ENCODE results near the gene PSENEN.

The PSENEN gene, protein sequence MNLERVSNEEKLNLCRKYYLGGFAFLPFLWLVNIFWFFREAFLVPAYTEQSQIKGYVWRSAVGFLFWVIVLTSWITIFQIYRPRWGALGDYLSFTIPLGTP

DNA sequence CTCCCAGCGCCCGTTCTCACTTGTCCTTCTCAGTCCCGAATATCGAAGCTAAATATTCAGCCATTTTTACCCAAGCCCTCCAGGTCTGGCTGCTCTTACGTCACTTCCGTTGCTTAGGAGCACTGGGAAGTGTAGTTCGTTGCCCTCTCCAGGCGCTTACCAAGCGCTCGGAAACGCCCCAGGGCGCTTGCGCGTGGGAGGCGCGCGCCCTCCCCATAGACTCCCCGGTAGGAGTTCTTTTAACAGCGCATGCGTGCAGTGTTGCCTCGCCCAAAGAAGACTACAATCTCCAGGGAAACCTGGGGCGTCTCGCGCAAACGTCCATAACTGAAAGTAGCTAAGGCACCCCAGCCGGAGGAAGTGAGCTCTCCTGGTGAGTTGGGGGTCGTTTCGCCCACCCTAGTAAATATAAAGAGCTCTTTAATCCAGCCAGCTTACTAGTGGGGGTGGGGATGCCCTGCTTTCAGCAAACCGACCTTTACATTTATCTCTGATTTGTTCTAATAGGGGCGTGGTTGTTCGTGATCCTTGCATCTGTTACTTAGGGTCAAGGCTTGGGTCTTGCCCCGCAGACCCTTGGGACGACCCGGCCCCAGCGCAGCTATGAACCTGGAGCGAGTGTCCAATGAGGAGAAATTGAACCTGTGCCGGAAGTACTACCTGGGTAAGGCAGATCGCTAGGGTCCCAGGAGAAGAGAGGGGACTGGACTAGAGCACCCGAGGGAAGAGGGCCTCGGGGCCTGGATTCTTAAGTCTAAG is at the start of gene PSENEN, which contains the start of gene U2AF1L4:
Gene PSENEN, plus strand, starts transcription at position 324 of the 759 bp plus-strand sequence. Its CDS starts 280 bp downstream, at position 604.
Gene U2AF1L4, minus strand, starts transcription at position 91 of the 759 bp plus-strand sequence. Its CDS starts 27 bp downstream, at position 64.
- peak; percentile 100 for DNase-seq (ENCODE audit: extremely low read depth, insufficient read length)
- Histone ChIP-seq H3K27me3 (replicated peaks; ENCODE audit: control insufficient read depth, insufficient read depth, low read length) (no peaks in the 10 kb centered on the region), H3K4me3 (replicated peaks; ENCODE audit: low read depth, low read length) (peak within 1 kb of the TSS; percentile 83), H3K36me3 (ENCODE audit: control insufficient read depth, insufficient read depth, low read length) (no peaks in the 10 kb centered on the region)
- TF ChIP-seq, protein P1, sequence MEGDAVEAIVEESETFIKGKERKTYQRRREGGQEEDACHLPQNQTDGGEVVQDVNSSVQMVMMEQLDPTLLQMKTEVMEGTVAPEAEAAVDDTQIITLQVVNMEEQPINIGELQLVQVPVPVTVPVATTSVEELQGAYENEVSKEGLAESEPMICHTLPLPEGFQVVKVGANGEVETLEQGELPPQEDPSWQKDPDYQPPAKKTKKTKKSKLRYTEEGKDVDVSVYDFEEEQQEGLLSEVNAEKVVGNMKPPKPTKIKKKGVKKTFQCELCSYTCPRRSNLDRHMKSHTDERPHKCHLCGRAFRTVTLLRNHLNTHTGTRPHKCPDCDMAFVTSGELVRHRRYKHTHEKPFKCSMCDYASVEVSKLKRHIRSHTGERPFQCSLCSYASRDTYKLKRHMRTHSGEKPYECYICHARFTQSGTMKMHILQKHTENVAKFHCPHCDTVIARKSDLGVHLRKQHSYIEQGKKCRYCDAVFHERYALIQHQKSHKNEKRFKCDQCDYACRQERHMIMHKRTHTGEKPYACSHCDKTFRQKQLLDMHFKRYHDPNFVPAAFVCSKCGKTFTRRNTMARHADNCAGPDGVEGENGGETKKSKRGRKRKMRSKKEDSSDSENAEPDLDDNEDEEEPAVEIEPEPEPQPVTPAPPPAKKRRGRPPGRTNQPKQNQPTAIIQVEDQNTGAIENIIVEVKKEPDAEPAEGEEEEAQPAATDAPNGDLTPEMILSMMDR (IDR thresholded peaks at IDR 0.05; ENCODE audit: insufficient read depth, low read length, poor library complexity, severe bottlenecking) = no peak

DNA sequence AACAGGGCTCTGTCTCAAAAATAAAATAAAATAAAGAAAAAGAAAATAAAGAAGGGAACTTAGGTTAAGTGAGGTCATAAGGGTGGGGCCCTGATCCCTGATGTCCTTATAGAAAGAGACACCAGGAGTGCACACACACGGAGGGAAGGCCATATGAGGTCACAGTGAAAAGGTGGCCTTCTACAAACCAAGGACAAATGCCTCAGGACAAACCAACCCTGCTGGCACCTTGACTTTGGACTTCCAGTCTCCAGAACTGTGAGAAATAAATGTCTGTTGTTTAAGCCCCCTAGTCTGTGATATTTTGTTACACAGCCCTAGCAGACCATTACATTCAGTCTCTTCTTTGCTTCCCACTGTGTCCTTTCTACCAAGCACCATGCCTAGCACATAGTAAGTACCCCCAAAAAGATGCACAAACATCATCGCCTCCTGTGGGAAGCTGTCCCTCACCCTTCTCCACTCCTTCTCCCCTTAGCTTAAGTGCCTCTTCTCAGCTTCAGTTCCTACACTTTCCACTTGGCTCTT is 49.5 kb upstream of the PSENEN start:
- no peak for DNase-seq (ENCODE audit: extremely low read depth, insufficient read length)
- no peaks in the 10 kb centered on the region for H3K27me3 ChIP-seq (replicated peaks; ENCODE audit: control insufficient read depth, insufficient read depth, low read length)
- H3K36me3 ChIP-seq (ENCODE audit: control insufficient read depth, insufficient read depth, low read length) = no peaks in the 10 kb centered on the region
- no peak overlapping the region for H3K4me3 ChIP-seq (replicated peaks; ENCODE audit: low read depth, low read length)
- TF ChIP-seq, protein P1 (IDR thresholded peaks at IDR 0.05; ENCODE audit: insufficient read depth, low read length, poor library complexity, severe bottlenecking) = no peak

DNA sequence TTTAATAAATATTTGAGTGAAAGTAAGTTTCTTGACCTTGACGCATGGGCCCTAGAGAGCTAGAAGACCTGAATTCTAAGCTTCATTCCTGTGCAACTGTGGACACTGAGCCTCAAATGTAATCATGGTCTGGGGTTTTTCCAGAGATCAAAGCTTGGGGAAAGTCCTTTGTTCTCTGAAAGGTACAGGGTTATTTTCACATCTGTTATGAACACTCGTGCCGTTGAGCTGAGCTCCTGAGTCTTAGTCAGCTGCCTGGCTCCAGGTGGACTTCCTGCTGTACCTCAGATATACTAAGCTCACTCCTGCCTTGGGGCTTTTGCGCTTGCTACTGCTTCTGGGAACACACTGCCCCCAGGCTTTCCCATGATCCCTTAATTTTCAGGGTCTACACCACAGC is 48.6 kb upstream of the PSENEN start:
- H3K27me3 ChIP-seq (replicated peaks; ENCODE audit: control insufficient read depth, insufficient read depth, low read length) = no peaks in the 10 kb centered on the region
- TF ChIP-seq, protein P1 (IDR thresholded peaks at IDR 0.05; ENCODE audit: insufficient read depth, low read length, poor library complexity, severe bottlenecking) = no peak
- no peaks in the 10 kb centered on the region for H3K36me3 ChIP-seq (ENCODE audit: control insufficient read depth, insufficient read depth, low read length)
- no peak overlapping the region for H3K4me3 ChIP-seq (replicated peaks; ENCODE audit: low read depth, low read length)
- DNase-seq (ENCODE audit: extremely low read depth, insufficient read length) = peak; percentile 54

GRCh38 chr19:35702223-35703012 is 43.0 kb upstream of the PSENEN start:
- TF ChIP-seq, protein P1 (IDR thresholded peaks at IDR 0.05; ENCODE audit: insufficient read depth, low read length, poor library complexity, severe bottlenecking) = no peak
- peak overlapping the region; percentile 82 for H3K4me3 ChIP-seq (replicated peaks; ENCODE audit: low read depth, low read length)
- peak; percentile 95 for DNase-seq (ENCODE audit: extremely low read depth, insufficient read length)
- H3K36me3 ChIP-seq (ENCODE audit: control insufficient read depth, insufficient read depth, low read length) = no peaks in the 10 kb centered on the region
- no peaks in the 10 kb centered on the region for H3K27me3 ChIP-seq (replicated peaks; ENCODE audit: control insufficient read depth, insufficient read depth, low read length)

DNA sequence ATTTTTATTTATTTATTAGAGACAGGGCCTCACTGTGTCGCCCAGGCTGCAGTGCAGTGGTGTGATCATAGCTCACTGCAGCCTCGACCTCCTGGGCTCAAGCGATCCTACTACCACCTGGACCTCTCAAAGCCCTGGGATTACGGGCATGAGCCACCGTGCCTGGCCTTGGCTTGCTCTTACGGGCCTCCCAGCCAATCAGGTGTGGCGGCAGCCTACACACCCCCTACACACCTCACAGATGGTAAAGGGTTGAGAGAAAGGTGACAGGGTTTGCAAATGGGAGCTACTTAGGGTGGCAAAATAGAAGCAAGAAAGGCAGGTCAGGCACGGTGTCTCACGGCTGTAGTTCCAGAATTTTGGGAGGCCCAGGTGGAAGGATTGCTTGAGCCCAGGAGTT is 42.1 kb upstream of the PSENEN start:
- DNase-seq (ENCODE audit: extremely low read depth, insufficient read length) = no peak
- Histone ChIP-seq H3K4me3 (replicated peaks; ENCODE audit: low read depth, low read length) (peak overlapping the region; percentile 82; the same call in 1 of the 2 replicates), H3K27me3 (replicated peaks; ENCODE audit: control insufficient read depth, insufficient read depth, low read length) (no peaks in the 10 kb centered on the region), H3K36me3 (ENCODE audit: control insufficient read depth, insufficient read depth, low read length) (no peaks in the 10 kb centered on the region)
- TF ChIP-seq, protein P1 (IDR thresholded peaks at IDR 0.05; ENCODE audit: insufficient read depth, low read length, poor library complexity, severe bottlenecking) = no peak
